ENCODE measurements around the gene COMMD10. TPM values are rescaled to one million over a fixed set of nuclear protein-coding genes. Genes with fewer than 3 reads are reported as not detected.

COMMD10 gene
- total RNA-seq, 3 donors from 2014 or later: 37.6 to 57.8 (median 54.1) TPM

DNA sequence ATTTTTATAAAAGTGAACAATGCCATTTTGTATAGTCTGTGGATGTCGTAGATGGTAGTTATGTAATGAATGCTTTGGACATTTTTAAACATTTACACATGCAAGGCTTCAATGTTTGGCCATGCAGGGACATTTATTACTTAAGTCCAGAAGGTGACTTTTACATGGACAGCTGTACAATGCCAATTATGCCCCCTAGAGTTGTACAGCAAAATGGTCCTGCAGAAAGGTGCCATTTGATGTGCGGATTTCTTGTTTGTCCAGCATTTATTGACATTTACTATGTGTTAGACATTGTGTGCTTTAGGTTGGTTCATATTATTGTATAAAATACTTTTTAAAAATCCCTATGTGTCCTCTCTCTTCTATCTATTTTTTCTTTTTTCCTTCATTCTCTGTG is 22.5 kb upstream of the COMMD10 start:
- H3K27ac ChIP-seq: no peak overlapping the region
- H3K4me1 ChIP-seq: no peaks in the 10 kb centered on the region
- intact Hi-C loops (cut with DNase I; ENCODE audit: low total_unique reads): no loop called here
- H3K9me3 ChIP-seq: no peaks in the 10 kb centered on the region
- H3K4me3 ChIP-seq: no peak overlapping the region
- no peaks in the 10 kb centered on the region for H3K36me3 ChIP-seq
- TF ChIP-seq, protein P1, sequence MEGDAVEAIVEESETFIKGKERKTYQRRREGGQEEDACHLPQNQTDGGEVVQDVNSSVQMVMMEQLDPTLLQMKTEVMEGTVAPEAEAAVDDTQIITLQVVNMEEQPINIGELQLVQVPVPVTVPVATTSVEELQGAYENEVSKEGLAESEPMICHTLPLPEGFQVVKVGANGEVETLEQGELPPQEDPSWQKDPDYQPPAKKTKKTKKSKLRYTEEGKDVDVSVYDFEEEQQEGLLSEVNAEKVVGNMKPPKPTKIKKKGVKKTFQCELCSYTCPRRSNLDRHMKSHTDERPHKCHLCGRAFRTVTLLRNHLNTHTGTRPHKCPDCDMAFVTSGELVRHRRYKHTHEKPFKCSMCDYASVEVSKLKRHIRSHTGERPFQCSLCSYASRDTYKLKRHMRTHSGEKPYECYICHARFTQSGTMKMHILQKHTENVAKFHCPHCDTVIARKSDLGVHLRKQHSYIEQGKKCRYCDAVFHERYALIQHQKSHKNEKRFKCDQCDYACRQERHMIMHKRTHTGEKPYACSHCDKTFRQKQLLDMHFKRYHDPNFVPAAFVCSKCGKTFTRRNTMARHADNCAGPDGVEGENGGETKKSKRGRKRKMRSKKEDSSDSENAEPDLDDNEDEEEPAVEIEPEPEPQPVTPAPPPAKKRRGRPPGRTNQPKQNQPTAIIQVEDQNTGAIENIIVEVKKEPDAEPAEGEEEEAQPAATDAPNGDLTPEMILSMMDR (IDR thresholded peaks at IDR 0.05): no peak
- TF ChIP-seq POLR2AphosphoS5 (IDR thresholded peaks at IDR 0.05) (no peak), POLR2A (IDR thresholded peaks at IDR 0.05) (no peak)
- H3K27me3 ChIP-seq: no peaks in the 10 kb centered on the region
- no peak for DNase-seq (ENCODE audit: low spot score in 2 of 2)

DNA sequence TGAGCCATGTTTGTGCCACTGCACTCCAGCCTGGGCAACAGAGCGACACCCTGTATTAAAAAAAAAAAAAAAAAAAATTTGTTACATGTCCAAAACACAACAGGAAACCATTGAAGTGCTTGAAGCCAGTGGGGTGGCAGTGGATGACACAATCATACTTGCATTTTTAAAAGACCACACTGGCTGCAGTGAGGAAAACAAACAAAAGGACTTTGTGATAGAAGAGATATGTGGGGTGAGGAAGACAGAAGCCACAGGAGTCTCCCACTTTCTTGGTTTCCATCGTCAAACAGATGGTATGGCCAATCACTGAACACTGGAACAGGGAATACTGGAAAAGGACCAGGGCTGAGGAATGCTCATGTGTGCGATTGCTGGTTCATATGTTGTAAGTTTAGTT is 20.9 kb upstream of the COMMD10 start:
- no peak for TF ChIP-seq POLR2AphosphoS5 (IDR thresholded peaks at IDR 0.05)
- TF ChIP-seq, protein P1 (IDR thresholded peaks at IDR 0.05): no peak
- no peak for TF ChIP-seq POLR2A (IDR thresholded peaks at IDR 0.05)
- Histone ChIP-seq H3K9me3 (no peaks in the 10 kb centered on the region), H3K27ac (no peak overlapping the region), H3K4me3 (no peak overlapping the region), H3K27me3 (no peaks in the 10 kb centered on the region), H3K4me1 (no peaks in the 10 kb centered on the region), H3K36me3 (no peaks in the 10 kb centered on the region)
- intact Hi-C loops (cut with DNase I; ENCODE audit: low total_unique reads): no loop called here
- DNase-seq (ENCODE audit: low spot score in 2 of 2): no peak

DNA sequence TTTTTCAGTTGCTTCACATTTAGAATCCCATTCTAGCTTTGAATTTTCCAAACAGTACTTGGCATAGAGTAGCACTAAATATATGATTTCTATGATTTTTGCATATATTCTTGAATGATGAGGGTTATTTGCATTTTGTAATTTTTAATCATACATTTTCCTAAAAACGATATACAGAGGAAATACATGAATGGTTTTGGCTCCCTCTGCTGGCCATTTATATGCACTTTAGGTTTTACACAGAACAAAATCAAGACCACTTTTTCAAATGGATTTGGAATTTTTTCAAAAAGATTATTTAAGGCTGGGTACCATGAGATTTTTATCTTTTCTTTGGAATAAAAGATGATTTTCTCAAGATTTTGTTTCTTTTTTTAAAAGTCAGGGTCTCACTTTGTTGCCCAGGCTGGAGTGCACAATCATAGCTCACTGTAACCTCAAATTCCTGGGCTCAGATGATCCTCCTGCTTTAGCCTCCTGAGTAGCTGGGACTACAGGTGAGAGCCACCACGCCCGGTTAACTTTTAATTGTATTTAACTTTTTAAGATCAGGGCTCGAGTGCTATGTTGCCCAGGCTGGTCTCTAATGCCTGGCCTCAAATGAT is 16.7 kb upstream of the COMMD10 start:
- H3K27ac ChIP-seq: no peak overlapping the region
- TF ChIP-seq, protein P1 (IDR thresholded peaks at IDR 0.05): peak; percentile 74 to 83 (median 77)
- TF ChIP-seq POLR2AphosphoS5 (IDR thresholded peaks at IDR 0.05) (no peak), POLR2A (IDR thresholded peaks at IDR 0.05) (no peak)
- intact Hi-C loops (cut with DNase I; ENCODE audit: low total_unique reads): no loop called here
- DNase-seq (ENCODE audit: low spot score in 2 of 2): no peak
- H3K9me3 ChIP-seq: no peaks in the 10 kb centered on the region
- no peaks in the 10 kb centered on the region for H3K36me3 ChIP-seq
- H3K4me1 ChIP-seq: no peaks in the 10 kb centered on the region
- H3K4me3 ChIP-seq: no peak overlapping the region
- no peaks in the 10 kb centered on the region for H3K27me3 ChIP-seq

- intact Hi-C loops (cut with DNase I; ENCODE audit: low total_unique reads): no loop called here
- no peaks in the 10 kb centered on the region for H3K4me1 ChIP-seq
- no peak for TF ChIP-seq POLR2A (IDR thresholded peaks at IDR 0.05)
- TF ChIP-seq, protein P1 (IDR thresholded peaks at IDR 0.05): no peak
- TF ChIP-seq POLR2AphosphoS5 (IDR thresholded peaks at IDR 0.05): no peak
- no peak overlapping the region for H3K4me3 ChIP-seq
- no peaks in the 10 kb centered on the region for H3K36me3 ChIP-seq
- no peaks in the 10 kb centered on the region for H3K27me3 ChIP-seq
- H3K27ac ChIP-seq: no peak overlapping the region
- no peak for DNase-seq (ENCODE audit: low spot score in 2 of 2)
- no peaks in the 10 kb centered on the region for H3K9me3 ChIP-seq
Observed at GRCh38 chr5:116071211-116071610, 13.6 kb upstream of the COMMD10 start.

- Histone ChIP-seq H3K36me3 (no peaks in the 10 kb centered on the region), H3K9me3 (no peaks in the 10 kb centered on the region), H3K4me3 (no peak overlapping the region), H3K27me3 (no peaks in the 10 kb centered on the region), H3K27ac (no peak overlapping the region), H3K4me1 (no peaks in the 10 kb centered on the region)
- TF ChIP-seq, protein P1 (IDR thresholded peaks at IDR 0.05): no peak
- TF ChIP-seq POLR2AphosphoS5 (IDR thresholded peaks at IDR 0.05) (no peak), POLR2A (IDR thresholded peaks at IDR 0.05) (no peak)
- intact Hi-C loops (cut with DNase I; ENCODE audit: low total_unique reads): no loop called here
- no peak for DNase-seq (ENCODE audit: low spot score in 2 of 2)
Observed at GRCh38 chr5:116075191-116075831, 9.5 kb upstream of the COMMD10 start.
